Activated CD8-positive, alpha-beta memory T cell treated with anti-CD3 and anti-CD28 coated beads, Interleukin-2, amount 50 U/mL, for 24 hours (primary cell): ENCODE results near the gene AUTS2.

Source experiments
- DNase-seq: peaks from one replicate; pipeline ENCODE4 v3.0.0-alpha.2; 2020; ENCODE audit errors: extremely low read depth

The AUTS2 gene

GRCh38 chr7:70544016-70544415 lies 945.7 kb downstream of the AUTS2 start:
- no peak for DNase-seq

- DNase-seq: no peak
These were observed 946.9 kb downstream of the AUTS2 start for GRCh38 chr7:70545214-70545613.

- DNase-seq: no peak
These were observed 953.9 kb downstream of the AUTS2 start for GRCh38 chr7:70552141-70552540.

GRCh38 chr7:70553364-70553763 lies 955.1 kb downstream of the AUTS2 start:
- DNase-seq: no peak

GRCh38 chr7:70554646-70555045 lies 956.4 kb downstream of the AUTS2 start:
- DNase-seq: no peak

- DNase-seq: no peak
These were observed 958.5 kb downstream of the AUTS2 start for GRCh38 chr7:70556761-70557160.

- no peak for DNase-seq
These were observed 959.1 kb downstream of the AUTS2 start for GRCh38 chr7:70557338-70557737.

- DNase-seq: no peak
These were observed 961.5 kb downstream of the AUTS2 start for GRCh38 chr7:70559815-70560214.

- DNase-seq: no peak
These were observed 965.7 kb downstream of the AUTS2 start for GRCh38 chr7:70563960-70564359.

GRCh38 chr7:70565721-70566370 lies 967.6 kb downstream of the AUTS2 start:
- DNase-seq: no peak

GRCh38 chr7:70566671-70567070 lies 968.4 kb downstream of the AUTS2 start:
- DNase-seq: no peak

GRCh38 chr7:70568674-70569334 lies 970.5 kb downstream of the AUTS2 start:
- no peak for DNase-seq

- no peak for DNase-seq
These were observed 971.1 kb downstream of the AUTS2 start for GRCh38 chr7:70569335-70569819.

- DNase-seq: no peak
These were observed 971.8 kb downstream of the AUTS2 start for GRCh38 chr7:70570029-70570428.

GRCh38 chr7:70570961-70571360 lies 972.7 kb downstream of the AUTS2 start:
- DNase-seq: no peak

GRCh38 chr7:70571403-70571934 lies 973.2 kb downstream of the AUTS2 start:
- no peak for DNase-seq

GRCh38 chr7:70571961-70572360 lies 973.7 kb downstream of the AUTS2 start:
- no peak for DNase-seq

- DNase-seq: no peak
These were observed 974.3 kb downstream of the AUTS2 start for GRCh38 chr7:70572571-70572970.

GRCh38 chr7:70573071-70573661 lies 974.9 kb downstream of the AUTS2 start:
- DNase-seq: no peak

GRCh38 chr7:70573696-70574095 lies 975.4 kb downstream of the AUTS2 start:
- DNase-seq: no peak

GRCh38 chr7:70574314-70574834 lies 976.1 kb downstream of the AUTS2 start:
- DNase-seq: no peak

GRCh38 chr7:70574970-70575799 lies 976.9 kb downstream of the AUTS2 start:
- no peak for DNase-seq
